A549 (cell line): ENCODE measurements around the gene IP6K1.

ENCODE experiments used
- CBX8 ChIP-seq: fragments of 200-600 bp; sonication (generic); IDR thresholded peaks from 2 replicates; pipeline ENCODE4 v1.6.1; 2016
- CTCF ChIP-seq: fragments of >200 bp; sonication (Bioruptor Twin); formaldehyde crosslinking; IDR thresholded peaks from 3 replicates; pipeline ENCODE4 v1.5.1; 2016
- ELK1 ChIP-seq: fragments of 150-350 bp; IDR thresholded peaks from 2 replicates; pipeline ENCODE4 v1.6.1; 2014; ENCODE audit warnings: low read depth, mild to moderate bottlenecking, low read length
- JUNB ChIP-seq: fragments of >200 bp; sonication (Bioruptor Twin); formaldehyde crosslinking; IDR thresholded peaks from 2 replicates; pipeline ENCODE4 v1.6.1; 2016
- PHF8 ChIP-seq: fragments of 200-600 bp; sonication (generic); IDR thresholded peaks from 2 replicates; pipeline ENCODE4 v1.6.1; 2016; ENCODE audit warnings: low read depth, mild to moderate bottlenecking, antibody characterized with exemption, moderate library complexity, borderline replicate concordance
- POLR2A ChIP-seq: IDR thresholded peaks from 2 replicates; pipeline ENCODE4 v1.6.1; 2012; ENCODE audit warnings: mild to moderate bottlenecking, low read length
- USF2 ChIP-seq: fragments of 450-650 bp; IDR thresholded peaks from 2 replicates; pipeline ENCODE4 v1.6.1; 2014; ENCODE audit warnings: antibody characterized with exemption

- TF ChIP-seq CBX8: no peak
- no peak for TF ChIP-seq USF2
- TF ChIP-seq ELK1: no peak
- no peak for TF ChIP-seq POLR2A
- peak; percentile 19; the same call in 1 of the 2 replicates for TF ChIP-seq PHF8
- TF ChIP-seq JUNB: no peak
- peak; percentile 68 for TF ChIP-seq CTCF
Measured at GRCh38 chr3:49802719-49803464, 16.6 kb upstream of the IP6K1 start, which contains the start of gene INKA1.
